NCI-H2196 treated with DMSO at 0.1 percent for 48 hours (cell line): ENCODE measurements around the gene HNRNPL.
"Not testable (repeated sequence)": the region's sequence is repeated elsewhere in the genome, so short reads cannot be mapped to it uniquely, and the experiment has no call there.

Experiments used
- DNase-seq: peaks from one replicate; lab custom pipeline; 2025; ENCODE audit not compliant: unreplicated experiment; lab: John Stamatoyannopoulos, UW

The HNRNPL gene

DNA sequence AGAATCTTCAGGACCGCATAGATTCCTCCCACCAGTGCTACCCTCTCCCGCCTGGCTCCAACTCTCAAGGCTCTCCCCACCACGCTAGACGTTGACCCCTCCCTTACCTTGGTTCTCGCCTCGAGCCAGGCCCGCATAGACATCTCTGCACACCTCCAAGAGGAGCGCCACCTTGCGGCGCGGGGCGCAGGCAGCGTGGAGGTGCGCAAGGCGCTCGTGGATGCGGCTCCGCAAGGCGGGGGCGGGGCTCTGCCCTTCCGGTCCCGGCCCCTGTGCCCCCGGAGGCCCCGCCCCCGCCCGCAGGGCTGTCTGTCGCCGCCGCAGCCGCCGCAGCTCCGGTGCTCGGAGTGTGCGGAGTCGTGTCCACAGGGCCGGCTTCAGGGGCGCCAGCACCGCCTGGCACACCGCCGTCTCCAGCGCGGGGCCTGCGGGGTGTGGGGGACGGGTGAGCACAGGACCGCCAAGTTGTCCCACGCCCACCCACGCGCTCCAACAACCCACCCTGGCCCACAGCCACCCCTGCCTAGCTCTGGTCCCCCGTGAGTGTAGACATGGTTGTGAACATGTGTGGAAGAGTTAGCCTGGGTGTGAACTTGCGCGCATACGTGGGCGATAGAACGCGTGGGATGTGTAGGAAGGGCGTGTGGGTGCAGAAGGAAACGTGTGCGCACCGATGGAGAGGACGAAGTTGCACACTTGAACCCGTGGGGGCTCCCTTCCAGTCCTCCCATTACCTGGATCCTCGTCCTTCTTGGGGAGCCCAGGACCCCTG lies 20.2 kb upstream of the HNRNPL start:
- no peak for DNase-seq

GRCh38 chr19:38869160-38869835 lies 19.5 kb upstream of the HNRNPL start:
- no peak for DNase-seq

- no peak for DNase-seq
Observed at GRCh38 chr19:38868551-38868950, 18.8 kb upstream of the HNRNPL start.

GRCh38 chr19:38867171-38867780 lies 17.5 kb upstream of the HNRNPL start:
- DNase-seq, result no peak

- DNase-seq, result peak; percentile 79
Observed at GRCh38 chr19:38862321-38863059, 12.7 kb upstream of the HNRNPL start.

DNA sequence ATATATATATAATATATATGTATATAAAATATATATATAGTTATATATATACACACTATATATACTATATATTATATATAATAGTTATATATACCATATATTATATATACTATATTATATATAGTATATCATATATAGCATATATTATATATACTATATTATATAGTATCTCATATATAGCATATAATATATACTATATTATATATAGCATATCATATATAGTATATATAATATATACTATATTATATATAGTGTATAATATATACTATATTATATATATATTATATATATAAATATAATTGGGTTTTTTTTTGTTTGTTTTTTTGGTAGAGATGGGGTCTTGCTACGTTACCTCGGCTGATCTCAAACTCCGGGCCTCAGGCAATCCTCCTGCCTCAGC lies 11.6 kb upstream of the HNRNPL start:
- no peak for DNase-seq

DNA sequence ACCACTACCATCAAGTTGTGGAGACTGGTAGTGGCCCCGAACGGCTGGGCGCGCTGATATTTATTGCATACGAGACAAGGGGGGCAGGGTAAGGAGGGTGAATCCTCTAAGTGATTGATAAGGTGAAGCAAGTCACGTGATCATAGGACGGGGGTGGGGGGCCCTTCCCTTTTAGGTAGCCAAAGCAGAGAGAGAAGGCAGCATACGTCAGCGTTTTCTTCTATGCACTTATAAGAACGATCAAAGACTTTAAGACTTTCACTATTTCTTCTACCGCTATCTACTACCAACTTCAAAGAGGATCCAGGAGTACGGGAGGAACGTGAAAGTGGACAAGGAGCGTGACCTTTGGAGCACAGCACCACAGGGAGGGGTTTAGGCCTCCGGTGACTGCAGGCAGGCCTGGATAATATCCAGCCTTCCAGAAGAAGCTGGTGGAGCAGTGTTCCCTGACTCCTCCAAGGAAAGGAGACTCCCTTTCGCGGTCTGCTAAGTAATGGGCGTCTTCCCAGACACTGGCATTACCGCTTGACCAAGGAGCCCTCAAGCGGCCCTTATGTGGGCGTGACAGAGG lies 9.9 kb upstream of the HNRNPL start:
- DNase-seq, result not testable (repeated sequence)

- DNase-seq, result no peak
Observed at GRCh38 chr19:38856813-38857212, 7.0 kb upstream of the HNRNPL start.

GRCh38 chr19:38855751-38856150 lies 6.0 kb upstream of the HNRNPL start:
- not testable (repeated sequence) for DNase-seq

DNA sequence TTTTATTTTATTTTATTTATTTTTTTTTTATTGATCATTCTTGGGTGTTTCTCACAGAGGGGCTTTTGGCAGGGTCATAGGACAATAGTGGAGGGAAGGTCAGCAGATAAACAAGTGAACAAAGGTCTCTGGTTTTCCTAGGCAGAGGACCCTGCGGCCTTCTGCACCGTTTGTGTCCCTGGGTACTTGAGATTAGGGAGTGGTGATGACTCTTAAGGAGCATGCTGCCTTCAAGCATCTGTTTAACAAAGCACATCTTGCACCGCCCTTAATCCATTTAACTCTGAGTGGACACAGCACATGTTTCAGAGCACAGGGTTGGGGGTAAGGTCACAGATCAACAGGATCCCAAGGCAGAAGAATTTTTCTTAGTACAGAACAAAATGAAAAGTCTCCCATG lies 5.2 kb upstream of the HNRNPL start:
- DNase-seq, result not testable (repeated sequence)

- DNase-seq, result no peak
Observed at GRCh38 chr19:38853214-38853613, 3.4 kb upstream of the HNRNPL start.

GRCh38 chr19:38852231-38853044 lies 2.7 kb upstream of the HNRNPL start:
- no peak for DNase-seq

- peak; percentile 77 for DNase-seq
Observed at GRCh38 chr19:38851622-38852230, 1.9 kb upstream of the HNRNPL start.

- DNase-seq, result no peak
Observed at GRCh38 chr19:38850976-38851621, 1.3 kb upstream of the HNRNPL start.

- DNase-seq, result no peak
Observed at GRCh38 chr19:38850436-38850975, 720 bp upstream of the HNRNPL start.

- DNase-seq, result peak; percentile 92
Observed at GRCh38 chr19:38849147-38849859, 483 bp downstream of the HNRNPL start.

DNA sequence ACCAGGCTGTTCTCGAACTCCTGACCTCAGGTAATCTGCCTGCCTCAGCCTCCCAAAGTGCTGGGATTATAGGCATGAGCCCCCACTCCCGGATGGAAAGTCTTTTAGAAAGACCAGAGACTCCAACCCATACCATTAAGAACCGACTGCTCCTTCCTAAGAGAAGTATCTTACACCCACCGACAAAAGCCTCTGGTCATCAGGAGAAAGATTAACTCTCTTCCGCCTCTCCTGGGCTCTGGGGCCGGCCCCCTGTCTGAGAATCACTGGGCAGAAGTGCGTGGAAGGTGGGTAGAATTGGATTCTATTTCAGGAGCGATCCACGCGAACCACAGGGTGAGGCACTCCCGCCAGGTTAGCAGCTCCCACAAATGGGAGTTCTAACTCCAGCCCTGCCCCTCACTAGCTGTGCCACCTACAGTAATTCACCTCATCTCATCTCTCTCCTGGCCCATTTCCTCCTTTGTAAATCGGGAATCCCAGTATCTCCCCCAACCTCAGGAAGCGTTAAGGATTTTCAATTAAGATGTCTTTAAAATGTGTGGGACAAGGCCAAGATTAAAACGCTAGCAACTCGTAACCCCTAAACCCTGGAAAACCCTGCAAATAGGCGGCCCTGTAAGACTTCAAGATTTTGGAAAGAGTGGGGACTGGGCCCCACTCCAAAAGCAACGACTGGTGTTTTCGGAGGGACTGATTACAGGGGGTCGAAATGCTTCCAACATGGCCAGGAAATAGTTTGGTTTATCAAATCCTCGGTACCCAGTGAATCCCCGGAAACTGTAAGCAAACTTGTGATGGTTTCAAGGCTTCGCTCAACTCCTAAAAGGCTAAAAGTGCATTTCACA lies 1.3 kb downstream of the HNRNPL start:
- DNase-seq, result no peak

GRCh38 chr19:38846097-38846496 lies 3.7 kb downstream of the HNRNPL start:
- no peak for DNase-seq
